Activated naive CD8-positive, alpha-beta T cell treated with anti-CD3 and anti-CD28 coated beads for 36 hours (primary cell): ENCODE data around the gene HEATR1. TPM values are rescaled to one million over a fixed set of nuclear protein-coding genes. Genes with fewer than 3 reads are reported as not detected.

Experiments used
- DNase-seq: peaks from one replicate; pipeline ENCODE4 v3.0.0; 2021
- H3K27ac Mint-ChIP-seq: one replicate; pipeline ENCODE4 v1.8.0; 2022; ENCODE audit warnings: mild to moderate bottlenecking, moderate library complexity, mixed read lengths
- H3K27me3 Mint-ChIP-seq: one replicate; pipeline ENCODE4 v1.8.0; 2022; ENCODE audit warnings: mild to moderate bottlenecking, mixed read lengths
- H3K36me3 Mint-ChIP-seq: one replicate; pipeline ENCODE4 v1.8.0; 2021; ENCODE audit warnings: mild to moderate bottlenecking, mixed read lengths
- H3K4me1 Mint-ChIP-seq: one replicate; pipeline ENCODE4 v1.8.0; 2021; ENCODE audit warnings: mixed read lengths
- H3K4me3 Mint-ChIP-seq: one replicate; pipeline ENCODE4 v1.8.0; 2022; ENCODE audit warnings: mild to moderate bottlenecking, moderate library complexity, mixed read lengths
- H3K9me3 Mint-ChIP-seq: one replicate; pipeline ENCODE4 v1.8.0; 2022; ENCODE audit warnings: mixed read lengths
- total RNA-seq, 2 experiments: library from RNA; stranded (reverse); gene quantifications; one replicate each; pipeline ENCODE4 v1.2.3, GENCODE V29; 2021

Gene HEATR1
- total RNA-seq, 2 experiments from 2014 or later = 101 TPM

DNA sequence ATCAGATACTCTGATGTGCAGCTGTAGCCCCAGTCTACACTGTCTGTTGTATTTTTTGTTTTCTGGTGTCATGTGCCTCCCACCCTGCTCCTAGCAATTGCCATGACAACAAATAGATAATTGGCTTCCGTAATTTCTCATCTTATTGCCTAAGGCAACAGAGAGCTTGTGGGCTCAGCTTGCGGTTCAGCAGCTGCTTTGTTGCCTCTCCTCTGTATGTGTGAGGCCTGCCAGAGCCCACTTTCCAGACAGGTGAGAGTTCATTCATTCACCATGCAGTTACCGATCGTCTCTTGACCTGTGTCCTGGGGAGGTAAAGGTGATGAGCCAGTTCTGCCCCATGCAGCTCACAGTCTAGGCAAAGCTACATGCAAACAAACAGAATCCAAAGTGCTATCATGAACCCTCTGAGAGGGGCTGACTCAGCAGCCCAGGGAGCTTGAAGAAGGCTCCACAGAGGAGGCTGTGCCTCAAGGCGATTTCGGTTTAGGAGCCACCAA, 68.6 kb downstream of the HEATR1 start:
- Mint-ChIP-seq H3K4me1 (peaks cover 26% of the 10 kb centered on the region), H3K4me3 (no peak overlapping the region), H3K27me3 (no peaks in the 10 kb centered on the region), H3K36me3 (peaks cover 27% of the 10 kb centered on the region), H3K9me3 (no peaks in the 10 kb centered on the region), H3K27ac (no peak overlapping the region)
- no peak for DNase-seq

DNA sequence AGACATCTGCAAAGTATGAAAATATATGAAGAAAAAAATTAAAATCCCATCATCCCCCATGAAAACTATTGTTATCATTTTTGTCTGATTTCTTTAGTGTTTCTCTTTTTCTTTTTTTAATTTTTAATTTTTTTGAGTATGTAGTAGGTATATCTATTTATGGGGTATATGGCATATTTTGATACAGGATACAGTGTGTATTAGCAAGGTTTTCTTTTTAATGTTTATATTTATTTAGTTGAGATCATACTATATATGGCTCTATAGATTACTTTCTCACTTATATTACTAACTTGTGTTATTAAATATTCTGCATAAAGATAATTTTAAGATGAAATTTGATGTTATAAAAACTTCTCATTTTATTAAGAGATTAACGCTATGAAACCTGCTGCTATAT, 69.1 kb downstream of the HEATR1 start:
- Mint-ChIP-seq H3K36me3 (peaks cover 26% of the 10 kb centered on the region), H3K27ac (no peak overlapping the region), H3K4me3 (no peak overlapping the region), H3K9me3 (no peaks in the 10 kb centered on the region), H3K4me1 (peaks cover 29% of the 10 kb centered on the region), H3K27me3 (no peaks in the 10 kb centered on the region)
- DNase-seq = no peak

DNA sequence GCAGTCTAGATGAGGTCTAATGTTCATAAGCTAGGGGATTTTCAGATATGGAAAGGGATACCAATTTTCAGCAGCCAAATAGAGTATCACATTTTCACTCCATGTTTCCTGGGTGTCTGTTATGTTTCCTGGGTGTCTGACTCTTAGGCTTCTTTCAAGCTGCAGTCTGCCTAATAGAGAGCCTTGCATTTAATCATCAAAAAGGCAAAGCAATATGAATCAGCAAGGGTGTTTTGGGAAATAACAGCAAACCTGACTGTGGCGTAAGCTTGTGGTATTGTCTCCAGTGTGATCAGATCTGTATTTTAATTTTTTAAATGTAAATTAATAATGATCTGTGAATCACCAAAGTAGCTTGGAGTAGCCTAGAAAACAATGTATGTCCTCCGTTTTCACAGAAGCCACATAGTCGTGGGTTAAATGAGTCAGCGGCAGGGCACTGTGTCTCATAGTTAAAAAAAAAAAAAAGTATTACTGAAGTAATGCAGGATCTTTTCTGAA, 70.1 kb downstream of the HEATR1 start:
- DNase-seq = peak; percentile 38
- Mint-ChIP-seq H3K4me3 (no peak overlapping the region), H3K27me3 (no peaks in the 10 kb centered on the region), H3K27ac (peak overlapping the region; percentile 87), H3K36me3 (peaks cover 22% of the 10 kb centered on the region), H3K9me3 (no peaks in the 10 kb centered on the region), H3K4me1 (peaks cover 31% of the 10 kb centered on the region)

DNA sequence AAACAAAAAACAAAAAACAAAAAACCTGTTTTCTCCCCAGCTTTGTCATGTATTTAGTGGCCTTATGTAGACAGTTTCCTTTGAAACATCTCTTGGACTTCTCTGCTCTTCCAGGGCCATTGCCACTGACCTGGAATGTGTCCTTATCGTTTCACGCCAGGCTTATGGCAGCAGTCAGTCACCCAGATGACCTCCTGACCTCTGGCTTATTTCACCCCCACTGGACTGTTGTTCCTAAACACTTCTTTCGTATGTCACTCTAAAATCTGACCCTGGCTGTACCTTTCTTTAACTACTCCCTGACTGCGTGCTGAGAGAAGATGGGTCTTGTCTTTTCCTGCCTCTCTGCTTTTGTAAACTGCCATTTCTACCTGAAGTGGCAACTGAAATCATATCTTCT, 71.5 kb downstream of the HEATR1 start:
- no peak for DNase-seq
- H3K9me3 Mint-ChIP-seq = no peaks in the 10 kb centered on the region
- no peak overlapping the region for H3K27ac Mint-ChIP-seq
- H3K4me3 Mint-ChIP-seq = no peak overlapping the region
- peaks cover 22% of the 10 kb centered on the region for H3K36me3 Mint-ChIP-seq
- no peaks in the 10 kb centered on the region for H3K27me3 Mint-ChIP-seq
- H3K4me1 Mint-ChIP-seq = peaks cover 33% of the 10 kb centered on the region

DNA sequence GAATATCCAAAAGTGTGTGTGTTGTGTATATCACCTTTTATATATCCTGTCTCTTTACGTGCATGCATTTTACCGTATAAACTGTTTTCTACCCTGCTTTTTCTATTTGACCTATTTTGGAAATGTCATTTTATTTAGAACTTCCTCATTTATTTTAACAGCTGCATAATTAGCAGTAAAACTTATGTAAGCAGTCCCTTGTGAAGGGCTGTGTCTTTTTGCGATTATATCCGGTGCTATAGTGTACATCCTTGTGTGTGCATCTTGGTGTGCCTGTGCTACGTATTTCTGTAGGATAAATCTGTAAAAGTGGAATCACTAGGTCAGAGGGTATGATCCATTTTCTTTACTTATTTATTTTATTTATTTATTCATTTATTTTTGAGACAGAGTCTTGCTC, 73.4 kb downstream of the HEATR1 start:
- no peak overlapping the region for H3K27ac Mint-ChIP-seq
- H3K27me3 Mint-ChIP-seq = no peaks in the 10 kb centered on the region
- no peaks in the 10 kb centered on the region for H3K9me3 Mint-ChIP-seq
- H3K4me1 Mint-ChIP-seq = peaks cover 29% of the 10 kb centered on the region
- no peak for DNase-seq
- H3K4me3 Mint-ChIP-seq = no peak overlapping the region
- peaks cover 20% of the 10 kb centered on the region for H3K36me3 Mint-ChIP-seq

DNA sequence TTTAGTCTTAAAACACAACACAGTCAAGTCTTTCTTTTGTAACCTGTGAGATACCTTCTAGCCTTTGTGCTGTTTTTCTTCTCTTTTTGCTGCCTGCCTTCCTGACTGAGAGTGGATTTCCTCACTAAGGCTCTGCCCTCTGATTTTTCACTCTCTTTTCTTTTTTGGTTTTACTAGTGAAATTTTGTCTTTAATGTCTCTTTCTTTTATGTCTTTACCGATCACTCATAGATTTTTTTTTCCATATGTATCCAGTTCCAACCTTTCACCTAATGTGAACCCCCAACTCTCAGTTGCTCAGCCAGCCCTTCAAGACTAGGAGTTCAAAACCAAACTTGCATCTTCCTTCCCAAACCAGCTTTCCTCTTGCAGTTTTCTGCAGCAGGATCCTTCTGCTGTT, 74.0 kb downstream of the HEATR1 start:
- H3K4me1 Mint-ChIP-seq = peaks cover 29% of the 10 kb centered on the region
- no peak for DNase-seq
- H3K27ac Mint-ChIP-seq = no peak overlapping the region
- H3K9me3 Mint-ChIP-seq = no peaks in the 10 kb centered on the region
- H3K4me3 Mint-ChIP-seq = no peak overlapping the region
- peaks cover 20% of the 10 kb centered on the region for H3K36me3 Mint-ChIP-seq
- H3K27me3 Mint-ChIP-seq = no peaks in the 10 kb centered on the region

DNA sequence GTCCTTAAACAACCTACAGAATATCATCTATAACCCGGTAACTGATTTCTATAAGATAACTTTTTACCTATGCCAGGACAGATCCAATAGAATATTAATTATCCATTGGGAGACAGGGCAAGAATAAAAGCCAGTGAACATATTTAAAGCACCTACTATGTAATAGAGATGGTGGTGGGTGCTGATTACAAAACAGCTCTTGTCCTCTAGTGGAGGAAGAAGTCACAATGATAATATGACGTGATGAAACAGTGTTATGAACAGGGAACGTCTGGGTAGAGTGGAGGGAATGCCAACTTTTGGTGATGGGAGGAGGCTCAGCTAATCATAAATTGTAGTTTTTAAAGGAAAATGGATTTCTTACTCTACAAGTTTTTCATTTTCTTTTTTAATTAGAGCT, 78.2 kb downstream of the HEATR1 start:
- H3K4me3 Mint-ChIP-seq = no peak overlapping the region
- H3K27me3 Mint-ChIP-seq = no peaks in the 10 kb centered on the region
- DNase-seq = no peak
- H3K9me3 Mint-ChIP-seq = no peaks in the 10 kb centered on the region
- H3K4me1 Mint-ChIP-seq = peaks cover 13% of the 10 kb centered on the region
- H3K27ac Mint-ChIP-seq = no peak overlapping the region
- H3K36me3 Mint-ChIP-seq = peaks cover 10% of the 10 kb centered on the region

DNA sequence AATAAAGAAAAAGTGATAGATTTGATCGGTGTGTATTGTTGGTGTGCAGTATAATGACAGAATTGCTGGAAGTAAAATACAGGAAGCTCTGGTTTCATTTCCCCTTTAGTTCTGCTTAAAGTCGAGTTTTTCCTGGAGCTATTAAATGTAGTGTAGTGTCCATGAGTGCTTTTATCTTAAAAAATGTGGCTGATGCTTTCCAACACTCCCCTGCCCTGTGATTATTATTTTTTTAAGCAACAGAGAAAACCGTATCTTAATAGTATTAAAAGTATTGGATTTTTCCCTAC, 79.5 kb downstream of the HEATR1 start:
- peaks cover 10% of the 10 kb centered on the region for H3K36me3 Mint-ChIP-seq

DNA sequence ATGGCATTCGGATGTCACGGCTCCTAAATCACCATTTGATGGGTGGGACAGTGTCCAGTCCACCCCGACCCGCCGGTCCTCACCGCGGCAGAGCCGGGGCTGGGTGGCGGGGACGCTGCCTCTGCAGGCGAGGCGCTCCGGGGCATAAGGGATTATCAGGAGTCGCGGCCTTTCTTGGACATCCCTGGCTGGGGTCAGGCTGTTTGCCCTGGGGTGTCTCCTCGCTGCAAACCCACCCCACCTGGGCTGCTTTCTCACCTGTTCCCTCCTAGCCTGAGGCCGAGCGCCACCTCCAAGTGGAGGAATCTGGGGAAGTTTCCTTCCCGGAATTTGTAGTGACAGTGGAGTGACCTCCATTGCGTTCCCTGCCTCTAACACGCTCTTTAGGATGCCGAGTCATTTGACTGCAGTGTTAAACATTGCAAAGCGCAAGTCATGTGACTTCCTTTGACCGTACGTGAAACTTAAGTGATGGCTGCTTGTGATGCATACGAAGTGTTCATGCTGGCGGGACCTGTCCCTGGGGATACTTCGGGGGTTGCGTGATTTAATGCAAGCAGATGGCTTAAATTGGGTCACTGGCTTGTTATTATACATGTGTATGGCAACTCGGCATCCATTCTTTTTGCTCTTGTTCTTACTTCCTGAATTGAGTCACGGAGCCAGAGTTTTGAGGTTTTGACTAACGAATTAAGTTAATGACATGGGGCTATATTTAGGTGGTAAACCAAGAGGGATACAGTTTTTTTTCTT, 80.0 kb downstream of the HEATR1 start:
- Mint-ChIP-seq H3K4me3 (peak overlapping the region; percentile 97), H3K27ac (peak overlapping the region; percentile 98), H3K9me3 (no peaks in the 10 kb centered on the region), H3K4me1 (peaks cover 8% of the 10 kb centered on the region), H3K27me3 (no peaks in the 10 kb centered on the region), H3K36me3 (peaks cover 10% of the 10 kb centered on the region)
- peak; percentile 53 for DNase-seq

More for the DNA sequence above, 79.5 kb downstream of the HEATR1 start:
- no peak for DNase-seq
- no peaks in the 10 kb centered on the region for H3K9me3 Mint-ChIP-seq
- peaks cover 8% of the 10 kb centered on the region for H3K4me1 Mint-ChIP-seq
- peak overlapping the region; percentile 97 for H3K4me3 Mint-ChIP-seq
- H3K27me3 Mint-ChIP-seq = no peaks in the 10 kb centered on the region
- peak overlapping the region; percentile 98 for H3K27ac Mint-ChIP-seq

DNA sequence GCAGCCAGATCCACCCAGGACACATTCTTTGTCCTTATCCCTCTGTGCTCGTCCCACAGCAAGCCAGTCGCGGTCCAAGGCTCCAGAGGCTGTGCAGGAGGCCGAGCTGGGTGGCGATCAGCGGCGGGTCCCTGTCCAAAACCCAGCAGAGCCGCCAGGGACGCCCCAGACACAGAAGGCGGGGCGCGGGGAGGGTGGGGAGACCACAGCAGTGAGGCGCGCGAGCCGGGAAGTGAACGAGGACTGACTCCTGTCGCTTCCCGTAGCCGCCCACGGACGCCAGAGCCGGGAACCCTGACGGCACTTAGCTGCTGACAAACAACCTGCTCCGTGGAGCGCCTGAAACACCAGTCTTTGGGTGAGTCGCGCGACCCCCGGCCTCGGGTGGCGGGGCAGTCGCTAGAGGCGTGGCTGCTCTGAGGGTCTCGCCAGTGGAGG, 80.6 kb downstream of the HEATR1 start, which contains the start of gene LGALS8:
LGALS8 (plus strand) TSS at position 279 of the 438 bp plus-strand sequence. CDS start 2,089 bp downstream, outside the sequence.
- Mint-ChIP-seq H3K9me3 (no peaks in the 10 kb centered on the region), H3K36me3 (peaks cover 10% of the 10 kb centered on the region), H3K4me1 (peaks cover 6% of the 10 kb centered on the region), H3K27me3 (no peaks in the 10 kb centered on the region), H3K4me3 (peak within 1 kb of the TSS; percentile 97), H3K27ac (peak within 1 kb of the TSS; percentile 98)
- DNase-seq = peak; percentile 89

DNA sequence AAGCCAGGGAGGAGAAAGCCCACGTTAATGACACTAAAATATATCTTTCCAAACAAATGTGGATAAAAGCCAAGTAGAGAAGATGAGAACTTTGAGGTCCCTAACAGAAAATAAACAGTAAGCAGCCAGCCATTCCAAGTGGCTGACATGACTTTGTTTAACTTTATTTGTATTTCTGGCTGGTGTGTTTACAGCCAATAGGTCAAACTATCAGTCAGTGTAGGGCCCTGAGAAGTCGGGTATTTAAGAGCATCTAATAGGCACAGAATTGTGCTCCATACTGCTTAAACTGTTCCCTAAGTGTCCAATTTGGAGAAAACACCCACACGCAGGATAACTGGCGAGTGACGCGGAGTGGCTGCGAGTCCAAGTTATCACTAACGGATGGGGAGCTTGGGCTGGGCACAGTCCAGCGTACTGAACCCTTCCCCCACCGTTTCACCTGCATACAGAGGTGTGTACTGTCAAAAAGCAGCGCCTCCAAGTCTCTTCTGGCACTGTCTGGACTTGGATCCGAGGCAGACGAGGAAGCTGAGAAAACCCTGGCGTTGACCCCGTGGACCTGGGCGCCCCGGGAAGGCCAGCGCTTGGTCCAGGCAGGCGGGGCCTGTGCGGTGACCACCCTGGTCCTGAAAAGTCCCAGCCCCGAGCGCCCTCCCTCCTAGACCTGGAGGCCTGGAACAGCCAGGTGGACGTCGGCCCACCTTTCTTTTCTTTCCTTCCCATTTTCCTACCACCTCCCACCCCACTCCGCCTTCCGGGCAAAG, 81.2 kb downstream of the HEATR1 start:
- Mint-ChIP-seq H3K9me3 (no peaks in the 10 kb centered on the region), H3K4me1 (peaks cover 6% of the 10 kb centered on the region), H3K36me3 (peaks cover 10% of the 10 kb centered on the region), H3K27me3 (no peaks in the 10 kb centered on the region), H3K4me3 (peak overlapping the region; percentile 97), H3K27ac (peak overlapping the region; percentile 98)
- DNase-seq = no peak

DNA sequence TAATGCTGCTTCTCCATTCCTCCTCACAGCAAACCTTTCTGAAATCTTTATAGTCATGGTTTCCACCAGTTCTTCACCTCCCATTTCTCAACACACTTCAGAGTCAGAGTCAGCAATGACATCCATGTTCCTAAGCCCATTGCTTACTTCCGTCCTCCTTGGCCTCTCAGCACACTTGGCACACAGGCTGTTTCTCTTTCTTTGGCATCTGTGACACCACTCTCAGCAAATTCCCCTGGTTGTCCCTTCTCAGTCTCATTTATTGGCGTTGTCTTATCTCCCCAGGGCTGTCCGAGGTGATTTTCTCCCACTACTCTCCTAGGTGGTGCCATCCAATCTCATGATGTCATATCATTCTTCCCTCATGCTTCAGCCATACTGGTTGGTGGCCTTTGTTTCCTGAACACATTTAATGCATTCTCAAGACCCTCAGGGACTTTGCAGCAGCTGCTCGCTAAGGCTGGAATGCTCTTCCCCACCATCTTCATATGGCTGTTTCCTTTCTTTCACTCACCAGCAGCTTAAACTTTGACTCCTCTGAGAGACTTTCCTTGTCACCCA, 83.8 kb downstream of the HEATR1 start:
- H3K4me3 Mint-ChIP-seq = no peak overlapping the region
- H3K36me3 Mint-ChIP-seq = peaks cover 5% of the 10 kb centered on the region
- peaks cover 13% of the 10 kb centered on the region for H3K4me1 Mint-ChIP-seq

DNA sequence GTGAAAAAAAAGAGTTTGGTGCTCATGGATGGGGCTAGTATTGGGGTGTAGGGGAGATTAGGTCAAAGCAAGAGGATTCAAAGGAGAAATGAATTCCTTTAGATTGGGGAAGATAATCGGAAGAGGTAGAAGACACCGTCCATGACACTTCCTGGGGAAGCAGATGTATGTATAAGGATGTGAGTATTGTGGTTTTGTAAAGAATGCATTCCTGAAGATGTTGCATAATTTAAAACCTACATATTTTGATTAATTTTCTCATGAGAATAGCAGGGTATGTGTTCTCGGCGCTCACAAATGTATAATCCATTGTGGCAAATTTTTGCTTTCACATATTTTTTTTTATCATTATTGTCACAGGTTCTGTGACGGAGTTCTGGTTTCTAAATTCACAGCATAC, 86.0 kb downstream of the HEATR1 start:
- no peaks in the 10 kb centered on the region for H3K36me3 Mint-ChIP-seq
- no peak overlapping the region for H3K27ac Mint-ChIP-seq
- no peaks in the 10 kb centered on the region for H3K27me3 Mint-ChIP-seq

More for the DNA sequence above, 83.8 kb downstream of the HEATR1 start:
- Mint-ChIP-seq H3K27me3 (no peaks in the 10 kb centered on the region), H3K9me3 (no peaks in the 10 kb centered on the region), H3K27ac (no peak overlapping the region)
- no peak for DNase-seq

DNA sequence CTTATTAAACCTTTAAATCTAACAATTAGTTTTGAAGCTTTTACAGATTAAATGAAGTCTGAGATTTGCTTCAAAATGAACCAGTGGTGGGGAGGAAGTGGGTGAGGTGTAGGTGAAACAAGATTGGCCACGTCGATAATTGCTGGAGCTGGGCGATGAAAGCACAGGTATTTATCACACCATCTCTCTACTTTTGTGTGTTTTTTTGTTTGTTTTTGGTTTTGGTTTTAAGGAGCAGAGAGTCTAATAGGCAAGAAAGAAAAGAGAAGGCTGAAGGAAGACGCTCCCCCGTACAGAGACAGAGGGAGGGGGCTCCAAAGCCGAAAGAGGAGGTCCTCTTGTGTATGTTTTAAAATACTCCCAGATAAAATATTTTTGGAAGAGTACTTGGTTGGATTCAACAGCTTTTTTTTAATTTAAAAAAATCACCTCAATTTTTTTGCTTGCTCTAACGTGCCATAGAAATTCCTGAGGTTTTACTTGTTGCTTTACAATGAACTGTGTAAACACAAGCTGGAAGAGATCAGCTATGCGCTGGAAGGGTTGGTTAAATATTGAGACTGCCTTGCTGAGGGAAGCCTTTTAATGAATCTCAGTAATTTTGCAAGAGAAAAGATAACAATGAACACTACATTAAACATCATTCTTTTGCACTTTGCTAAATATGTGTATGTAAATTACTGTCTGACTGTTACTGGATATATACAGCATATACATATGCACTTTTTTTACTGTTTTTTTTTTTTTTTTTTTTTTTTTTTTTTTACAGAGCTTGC, 87.2 kb downstream of the HEATR1 start:
- H3K27ac Mint-ChIP-seq = no peak overlapping the region
- DNase-seq = no peak
- peak overlapping the region; percentile 49 for H3K4me3 Mint-ChIP-seq
- no peaks in the 10 kb centered on the region for H3K36me3 Mint-ChIP-seq
- H3K27me3 Mint-ChIP-seq = no peaks in the 10 kb centered on the region
- H3K4me1 Mint-ChIP-seq = peaks cover 7% of the 10 kb centered on the region
- H3K9me3 Mint-ChIP-seq = no peaks in the 10 kb centered on the region

More for the DNA sequence above, 86.0 kb downstream of the HEATR1 start:
- Mint-ChIP-seq H3K9me3 (no peaks in the 10 kb centered on the region), H3K4me1 (peaks cover 11% of the 10 kb centered on the region), H3K4me3 (no peak overlapping the region)
- no peak for DNase-seq
